Measurements from ENCODE around the gene ARID3A.

The ARID3A gene

GRCh38 chr19:931860-932647, 6.2 kb downstream of the ARID3A start:
- TF ChIP-seq SPI1 (IDR thresholded peaks at IDR 0.05; ENCODE audit: borderline replicate concordance, low read depth) (no peak), GABPA (IDR thresholded peaks at IDR 0.05; ENCODE audit: low read depth) (no peak)
- Histone ChIP-seq H3K27me3 (ENCODE audit: insufficient read depth, poor library complexity, severe bottlenecking) (no peaks in the 10 kb centered on the region), H3K27ac (replicated peaks) (peak overlapping the region; percentile 52), H3K4me3 (replicated peaks; ENCODE audit: insufficient read depth, low read length) (no peak overlapping the region; the same call in 1 of the 2 replicates)
- DNase-seq (ENCODE audit: low read depth in 1 of 2, low spot score in 1 of 2) = no peak

GRCh38 chr19:932648-933552, 7.1 kb downstream of the ARID3A start:
- Histone ChIP-seq H3K4me3 (replicated peaks; ENCODE audit: insufficient read depth, low read length) (no peak overlapping the region; the same call in 1 of the 2 replicates), H3K27ac (replicated peaks) (peak overlapping the region; percentile 52), H3K27me3 (ENCODE audit: insufficient read depth, poor library complexity, severe bottlenecking) (no peaks in the 10 kb centered on the region)
- TF ChIP-seq REST (IDR thresholded peaks at IDR 0.05; ENCODE audit: insufficient replicate concordance, low read depth) (no peak), GABPA (IDR thresholded peaks at IDR 0.05; ENCODE audit: low read depth) (no peak), POLR2AphosphoS5 (IDR thresholded peaks at IDR 0.05; ENCODE audit: low read depth) (peak; percentile 66), SPI1 (IDR thresholded peaks at IDR 0.05; ENCODE audit: borderline replicate concordance, low read depth) (peak; percentile 56), CTCF (IDR thresholded peaks at IDR 0.05; ENCODE audit: insufficient read depth, low read length) (no peak)
- peak in 1 of 2 experiments; percentile 67 for DNase-seq (ENCODE audit: low read depth in 1 of 2, low spot score in 1 of 2)

GRCh38 chr19:933553-933882, 7.7 kb downstream of the ARID3A start:
- DNase-seq (ENCODE audit: low read depth in 1 of 2, low spot score in 1 of 2) = no peak
- TF ChIP-seq CTCF (IDR thresholded peaks at IDR 0.05; ENCODE audit: insufficient read depth, low read length) = no peak
- no peak for TF ChIP-seq GABPA (IDR thresholded peaks at IDR 0.05; ENCODE audit: low read depth)
- TF ChIP-seq SPI1 (IDR thresholded peaks at IDR 0.05; ENCODE audit: borderline replicate concordance, low read depth) = no peak
- TF ChIP-seq REST (IDR thresholded peaks at IDR 0.05; ENCODE audit: insufficient replicate concordance, low read depth) = no peak
- TF ChIP-seq POLR2AphosphoS5 (IDR thresholded peaks at IDR 0.05; ENCODE audit: low read depth) = no peak
- Histone ChIP-seq H3K27ac (replicated peaks) (peak overlapping the region; percentile 52), H3K4me3 (replicated peaks; ENCODE audit: insufficient read depth, low read length) (no peak overlapping the region), H3K27me3 (ENCODE audit: insufficient read depth, poor library complexity, severe bottlenecking) (no peaks in the 10 kb centered on the region)

- TF ChIP-seq REST (IDR thresholded peaks at IDR 0.05; ENCODE audit: insufficient replicate concordance, low read depth) = no peak
- TF ChIP-seq CTCF (IDR thresholded peaks at IDR 0.05; ENCODE audit: insufficient read depth, low read length) = no peak
- no peak for TF ChIP-seq GABPA (IDR thresholded peaks at IDR 0.05; ENCODE audit: low read depth)
- TF ChIP-seq POLR2AphosphoS5 (IDR thresholded peaks at IDR 0.05; ENCODE audit: low read depth) = no peak; the same call in 1 of the 2 replicates
- TF ChIP-seq SPI1 (IDR thresholded peaks at IDR 0.05; ENCODE audit: borderline replicate concordance, low read depth) = no peak
- H3K27ac ChIP-seq (replicated peaks) = peak overlapping the region; percentile 52
Observed at GRCh38 chr19:934197-934840, 8.5 kb downstream of the ARID3A start.

More at GRCh38 chr19:934197-934840, 8.5 kb downstream of the ARID3A start:
- H3K27me3 ChIP-seq (ENCODE audit: insufficient read depth, poor library complexity, severe bottlenecking) = no peaks in the 10 kb centered on the region
- H3K4me3 ChIP-seq (replicated peaks; ENCODE audit: insufficient read depth, low read length) = no peak overlapping the region
- no peak for DNase-seq (ENCODE audit: low read depth in 1 of 2, low spot score in 1 of 2)

Data from HL-60 (cell line).